H1 (cell line): Measurements from ENCODE around the gene KLF8. TPM values are rescaled to one million over a fixed set of nuclear protein-coding genes. Genes with fewer than 3 reads are reported as not detected.

ENCODE experiments used
- MAFK ChIP-seq: IDR thresholded peaks from 2 replicates; pipeline ENCODE4 v1.6.1; 2012; ENCODE audit warnings: low read depth, mild to moderate bottlenecking, improper control_type of control experiment, low read length
- RFX5 ChIP-seq: IDR thresholded peaks from 2 replicates; pipeline ENCODE4 v1.6.1; 2011; ENCODE audit warnings: low read depth, low read length, improper control_type of control experiment, borderline replicate concordance
- SP2 ChIP-seq: IDR thresholded peaks from 2 replicates; pipeline ENCODE4 v1.6.1; 2012; ENCODE audit warnings: mild to moderate bottlenecking, low read length, inconsistent platforms
- polyA plus RNA-seq, 7 experiments: library from polyadenylated mRNA; depleted of rRNA in 3 of 7; stranded (reverse) in 5 of 7; unstranded in 2 of 7; fragments of >200 nt in 5 of 7; fragments of 200-250 nt in 2 of 7; gene quantifications; 1 replicate in 5 of 7; 2 replicates in 1 of 7; 4 replicates in 1 of 7; pipeline versions ENCODE4 v1.2.1 to v1.2.3, GENCODE V29; 2011 to 2013; ENCODE audit warnings: missing spikeins in 2 of 7, mixed read lengths in 2 of 7
- total RNA-seq: library from RNA; stranded (reverse); fragmentation: NEBNext Ultra II Directional; extraction: Animal tissue kit (Norgen Biotek cat#: 25700); gene quantifications from 2 replicates; pipeline ENCODE4 v1.2.1, GENCODE V29; 2021
- TF ChIP-seq, protein P1 (sequence below): IDR thresholded peaks from 2 replicates; pipeline ENCODE4 v1.6.1; 2012; ENCODE audit warnings: inconsistent platforms
- TF ChIP-seq, protein P2 (sequence below), 3 experiments: IDR thresholded peaks; 1 replicate in 2 of 3; 2 replicates in 1 of 3; pipeline versions ENCODE4 v1.5.1 to v1.6.1; 2011; ENCODE audit warnings: low read length in 3 of 3, mild to moderate bottlenecking in 3 of 3, inconsistent platforms in 2 of 3, low read depth in 1 of 3, moderate library complexity in 1 of 3; ENCODE audit not compliant: insufficient read depth in 1 of 3; ENCODE audit errors: control extremely low read depth in 1 of 3

The KLF8 gene
- total and polyA plus RNA-seq, 2 of the 8 experiments (the other 6 are each of a cell fraction or from before 2014, with no cell fraction given) = 11.5 to 15.3 TPM

DNA sequence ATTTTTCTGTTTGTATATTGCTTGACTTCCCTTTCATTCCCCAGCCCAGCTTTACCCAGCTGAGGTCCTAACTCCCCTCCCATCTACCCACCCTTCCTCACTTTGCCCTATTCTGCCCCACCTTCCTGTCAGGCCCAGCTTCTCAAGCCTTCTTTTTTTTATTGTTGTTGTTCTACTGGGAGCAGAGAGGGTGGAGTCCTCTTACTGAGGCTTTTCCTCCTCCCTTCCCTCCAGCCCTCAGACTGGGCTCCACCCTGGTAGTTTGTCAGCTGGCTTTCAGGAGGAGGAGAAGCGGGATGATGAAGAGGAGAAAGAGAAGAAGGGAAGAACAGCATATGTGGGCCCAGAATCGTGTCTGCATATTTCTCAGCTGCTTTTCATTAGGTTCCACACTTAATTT, 3.2 kb upstream of the KLF8 start (continued):
- TF ChIP-seq, protein P1, sequence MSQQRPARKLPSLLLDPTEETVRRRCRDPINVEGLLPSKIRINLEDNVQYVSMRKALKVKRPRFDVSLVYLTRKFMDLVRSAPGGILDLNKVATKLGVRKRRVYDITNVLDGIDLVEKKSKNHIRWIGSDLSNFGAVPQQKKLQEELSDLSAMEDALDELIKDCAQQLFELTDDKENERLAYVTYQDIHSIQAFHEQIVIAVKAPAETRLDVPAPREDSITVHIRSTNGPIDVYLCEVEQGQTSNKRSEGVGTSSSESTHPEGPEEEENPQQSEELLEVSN = no peak
- TF ChIP-seq MAFK (no peak), SP2 (no peak), RFX5 (no peak)
- TF ChIP-seq, protein P2, sequence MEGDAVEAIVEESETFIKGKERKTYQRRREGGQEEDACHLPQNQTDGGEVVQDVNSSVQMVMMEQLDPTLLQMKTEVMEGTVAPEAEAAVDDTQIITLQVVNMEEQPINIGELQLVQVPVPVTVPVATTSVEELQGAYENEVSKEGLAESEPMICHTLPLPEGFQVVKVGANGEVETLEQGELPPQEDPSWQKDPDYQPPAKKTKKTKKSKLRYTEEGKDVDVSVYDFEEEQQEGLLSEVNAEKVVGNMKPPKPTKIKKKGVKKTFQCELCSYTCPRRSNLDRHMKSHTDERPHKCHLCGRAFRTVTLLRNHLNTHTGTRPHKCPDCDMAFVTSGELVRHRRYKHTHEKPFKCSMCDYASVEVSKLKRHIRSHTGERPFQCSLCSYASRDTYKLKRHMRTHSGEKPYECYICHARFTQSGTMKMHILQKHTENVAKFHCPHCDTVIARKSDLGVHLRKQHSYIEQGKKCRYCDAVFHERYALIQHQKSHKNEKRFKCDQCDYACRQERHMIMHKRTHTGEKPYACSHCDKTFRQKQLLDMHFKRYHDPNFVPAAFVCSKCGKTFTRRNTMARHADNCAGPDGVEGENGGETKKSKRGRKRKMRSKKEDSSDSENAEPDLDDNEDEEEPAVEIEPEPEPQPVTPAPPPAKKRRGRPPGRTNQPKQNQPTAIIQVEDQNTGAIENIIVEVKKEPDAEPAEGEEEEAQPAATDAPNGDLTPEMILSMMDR (IDR thresholded peaks at IDR 0.05; ENCODE audit: control extremely low read depth in 1 of 3, insufficient read depth in 1 of 3, low read depth in 1 of 3, low read length in 3 of 3) = no peak
